ENCODE measurements around the gene YIPF1. TPM values are rescaled to one million over a fixed set of nuclear protein-coding genes. Genes with fewer than 3 reads are reported as not detected.
"Not testable (repeated sequence)": the region's sequence is repeated elsewhere in the genome, so short reads cannot be mapped to it uniquely, and the experiment has no call there.

The YIPF1 gene
- polyA plus RNA-seq, 4 donors = 19.0 to 26.2 (median 22.9) TPM

DNA sequence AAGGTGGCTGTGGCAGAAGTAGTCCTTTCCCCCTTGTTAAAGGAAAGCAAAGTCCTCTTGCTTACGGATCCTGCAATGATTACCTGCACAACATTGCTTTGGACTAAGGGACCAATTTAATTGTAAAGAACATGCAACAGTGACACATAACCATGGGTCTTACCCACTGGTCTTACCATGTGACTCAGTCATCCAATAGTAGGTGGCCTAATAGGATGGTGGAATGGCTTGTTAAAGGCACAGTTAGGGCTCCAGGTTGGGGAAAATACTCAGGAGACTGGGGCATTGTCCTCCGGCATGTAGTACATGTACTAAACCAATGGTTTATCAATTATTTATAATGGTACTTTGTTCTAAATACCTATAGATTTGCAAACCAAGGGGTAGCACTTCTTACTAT, 2.1 kb upstream of the YIPF1 start:
- Histone ChIP-seq H3K27ac (ENCODE audit: low read depth in 1 of 3, low read length in 2 of 3) (no peak overlapping the region), H3K4me3 (ENCODE audit: low read depth in 1 of 3, low read length in 3 of 3) (no peak overlapping the region), H3K36me3 (ENCODE audit: control insufficient read depth in 3 of 3, insufficient read depth in 2 of 3, low read depth in 1 of 3, low read length in 3 of 3) (peaks cover 0 to 3% (median 0%) of the 10 kb centered on the region in 3 donors), H3K9me3 (ENCODE audit: control insufficient read depth in 2 of 2, insufficient read depth in 1 of 2, low read depth in 1 of 2, low read length in 1 of 2) (no peaks in the 10 kb centered on the region), H3K4me1 (ENCODE audit: control insufficient read depth in 3 of 3, insufficient read depth in 2 of 3, low read depth in 1 of 3, low read length in 2 of 3) (peaks cover 0 to 7% (median 2%) of the 10 kb centered on the region in 3 donors), H3K27me3 (ENCODE audit: control insufficient read depth in 3 of 3, insufficient read depth in 3 of 3, low read length in 3 of 3) (no peaks in the 10 kb centered on the region)
- peak in 1 of 2 donors; percentile 28 for DNase-seq
- 70 to 96% (median 81%) methylated on average over 2 of the region's 2 CpGs for WGBS, 3 donors
- FAIRE-seq = no peak

DNA sequence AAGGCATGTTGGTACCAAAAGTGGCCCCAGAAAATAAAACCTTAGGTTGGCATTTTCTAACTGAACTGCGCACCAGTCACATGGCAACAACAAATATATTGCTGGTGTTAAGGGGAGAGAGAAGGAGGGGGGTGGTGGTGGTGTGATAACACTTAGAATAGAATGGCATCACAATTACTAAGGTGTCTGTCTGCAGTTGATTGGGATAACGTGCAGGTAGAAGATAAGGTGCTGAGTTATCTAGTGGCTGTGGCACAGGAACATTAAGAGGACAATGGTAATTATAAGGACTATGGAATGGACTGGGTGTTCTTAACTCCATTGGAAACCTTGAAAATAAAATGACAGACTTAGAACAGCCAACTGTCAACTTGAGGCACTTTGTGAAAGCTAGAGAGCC, 1.4 kb upstream of the YIPF1 start:
- DNase-seq = no peak
- Histone ChIP-seq H3K9me3 (ENCODE audit: control insufficient read depth in 2 of 2, insufficient read depth in 1 of 2, low read depth in 1 of 2, low read length in 1 of 2) (no peaks in the 10 kb centered on the region), H3K36me3 (ENCODE audit: control insufficient read depth in 3 of 3, insufficient read depth in 2 of 3, low read depth in 1 of 3, low read length in 3 of 3) (peaks cover 0 to 3% (median 0%) of the 10 kb centered on the region in 3 donors), H3K4me1 (ENCODE audit: control insufficient read depth in 3 of 3, insufficient read depth in 2 of 3, low read depth in 1 of 3, low read length in 2 of 3) (peaks cover 0 to 7% (median 2%) of the 10 kb centered on the region in 3 donors), H3K27me3 (ENCODE audit: control insufficient read depth in 3 of 3, insufficient read depth in 3 of 3, low read length in 3 of 3) (no peaks in the 10 kb centered on the region), H3K27ac (ENCODE audit: low read depth in 1 of 3, low read length in 2 of 3) (no peak overlapping the region), H3K4me3 (ENCODE audit: low read depth in 1 of 3, low read length in 3 of 3) (no peak overlapping the region)
- FAIRE-seq = no peak
- WGBS, 3 donors = 65 to 86% (median 68%) methylated on average over 2 of the region's 2 CpGs

DNA sequence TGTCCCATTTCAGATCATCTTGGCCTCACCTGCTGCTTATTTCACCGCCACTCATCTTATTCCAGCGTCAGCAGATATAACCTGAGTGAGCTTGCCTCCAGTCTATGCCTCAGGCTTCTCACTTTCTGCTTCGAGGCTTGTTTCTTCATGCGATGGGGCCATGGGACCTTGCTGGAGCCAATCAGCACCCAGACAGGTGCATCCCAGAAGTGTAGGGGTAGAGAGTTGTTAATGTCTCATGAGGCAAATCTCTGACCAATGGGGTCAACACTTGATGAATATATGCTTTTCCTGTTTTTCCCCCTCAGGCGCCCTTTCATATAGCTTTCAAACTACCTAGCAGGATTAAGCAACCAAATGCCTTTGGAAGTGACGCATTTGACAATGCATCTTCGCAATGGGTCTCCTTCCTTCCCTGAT, 935 bp upstream of the YIPF1 start:
- Histone ChIP-seq H3K27me3 (ENCODE audit: control insufficient read depth in 3 of 3, insufficient read depth in 3 of 3, low read length in 3 of 3) (no peaks in the 10 kb centered on the region), H3K4me1 (ENCODE audit: control insufficient read depth in 3 of 3, insufficient read depth in 2 of 3, low read depth in 1 of 3, low read length in 2 of 3) (peaks cover 0 to 7% (median 2%) of the 10 kb centered on the region in 3 donors), H3K4me3 (ENCODE audit: low read depth in 1 of 3, low read length in 3 of 3) (peak overlapping the region in 1 of 3 donors; percentile 99), H3K9me3 (ENCODE audit: control insufficient read depth in 2 of 2, insufficient read depth in 1 of 2, low read depth in 1 of 2, low read length in 1 of 2) (no peaks in the 10 kb centered on the region), H3K36me3 (ENCODE audit: control insufficient read depth in 3 of 3, insufficient read depth in 2 of 3, low read depth in 1 of 3, low read length in 3 of 3) (peaks cover 0 to 3% (median 0%) of the 10 kb centered on the region in 3 donors), H3K27ac (ENCODE audit: low read depth in 1 of 3, low read length in 2 of 3) (no peak overlapping the region)
- peak in 1 of 2 donors; percentile 18 for DNase-seq
- 43 to 71% (median 61%) methylated on average over 7 of the region's 7 CpGs for WGBS, 3 donors
- FAIRE-seq = no peak

DNA sequence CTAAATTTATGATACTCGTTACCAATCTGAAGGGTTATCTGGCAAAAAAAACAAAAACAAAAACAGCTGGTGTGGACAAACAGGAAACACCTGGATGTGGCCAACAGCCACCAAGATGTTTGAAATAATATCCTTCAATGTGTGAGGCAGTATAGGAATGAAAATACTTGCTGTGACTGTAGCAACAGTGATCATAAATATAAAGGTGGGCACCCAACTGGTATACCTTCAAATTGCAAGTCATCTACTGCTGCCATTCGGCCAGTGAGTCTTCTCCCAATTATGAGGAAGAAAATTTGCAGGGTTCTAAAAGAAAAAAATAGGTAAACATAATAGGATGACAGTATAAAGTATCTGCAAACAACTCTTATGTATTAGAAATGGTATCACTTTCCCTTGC, 916 bp downstream of the YIPF1 start:
- H3K36me3 ChIP-seq (ENCODE audit: control insufficient read depth in 3 of 3, insufficient read depth in 2 of 3, low read depth in 1 of 3, low read length in 3 of 3) = peaks cover 0 to 6% (median 0%) of the 10 kb centered on the region in 3 donors
- DNase-seq (no peak), FAIRE-seq (no peak)
- no peak overlapping the region for H3K27ac ChIP-seq (ENCODE audit: low read depth in 1 of 3, low read length in 2 of 3)
- no peaks in the 10 kb centered on the region for H3K9me3 ChIP-seq (ENCODE audit: control insufficient read depth in 2 of 2, insufficient read depth in 1 of 2, low read depth in 1 of 2, low read length in 1 of 2)
- H3K4me3 ChIP-seq (ENCODE audit: low read depth in 1 of 3, low read length in 3 of 3) = peak overlapping the region in 1 of 3 donors; percentile 99
- H3K4me1 ChIP-seq (ENCODE audit: control insufficient read depth in 3 of 3, insufficient read depth in 2 of 3, low read depth in 1 of 3, low read length in 2 of 3) = peaks cover 0 to 7% (median 2%) of the 10 kb centered on the region in 3 donors
- no peaks in the 10 kb centered on the region for H3K27me3 ChIP-seq (ENCODE audit: control insufficient read depth in 3 of 3, insufficient read depth in 3 of 3, low read length in 3 of 3)
- 49 to 59% (median 50%) methylated on average over 2 of the region's 2 CpGs for WGBS, 3 donors

DNA sequence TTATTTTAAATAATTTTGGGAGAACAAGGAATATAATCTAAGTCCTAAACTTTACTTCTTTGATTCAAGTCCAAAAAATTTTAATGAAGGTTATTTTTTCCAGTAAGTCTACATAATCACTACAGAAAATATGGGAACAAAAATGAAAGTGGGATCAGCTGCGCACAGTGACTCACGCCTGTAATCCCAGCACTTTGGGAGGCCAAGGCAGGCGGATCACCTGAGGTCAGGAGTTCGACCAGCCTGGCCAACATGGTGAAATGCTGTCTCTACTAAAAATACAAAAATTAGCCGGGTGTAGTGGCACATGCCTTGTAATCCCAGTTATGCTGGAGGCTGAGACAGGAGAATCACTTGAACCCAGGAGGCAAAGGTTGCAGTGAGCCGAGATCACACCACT, 6.0 kb downstream of the YIPF1 start:
- H3K36me3 ChIP-seq (ENCODE audit: control insufficient read depth in 3 of 3, insufficient read depth in 2 of 3, low read depth in 1 of 3, low read length in 3 of 3) = peaks cover 2 to 12% (median 3%) of the 10 kb centered on the region in 3 donors
- WGBS, 3 donors = 94 to 98% (median 94%) methylated on average over 6 of the region's 6 CpGs
- not testable (repeated sequence) for FAIRE-seq; H3K9me3 ChIP-seq (ENCODE audit: control insufficient read depth in 2 of 2, insufficient read depth in 1 of 2, low read depth in 1 of 2, low read length in 1 of 2); H3K4me3 ChIP-seq (ENCODE audit: low read depth in 1 of 3, low read length in 3 of 3); H3K27ac ChIP-seq (ENCODE audit: low read depth in 1 of 3, low read length in 2 of 3); H3K4me1 ChIP-seq (ENCODE audit: control insufficient read depth in 3 of 3, insufficient read depth in 2 of 3, low read depth in 1 of 3, low read length in 2 of 3); H3K27me3 ChIP-seq (ENCODE audit: control insufficient read depth in 3 of 3, insufficient read depth in 3 of 3, low read length in 3 of 3); DNase-seq

DNA sequence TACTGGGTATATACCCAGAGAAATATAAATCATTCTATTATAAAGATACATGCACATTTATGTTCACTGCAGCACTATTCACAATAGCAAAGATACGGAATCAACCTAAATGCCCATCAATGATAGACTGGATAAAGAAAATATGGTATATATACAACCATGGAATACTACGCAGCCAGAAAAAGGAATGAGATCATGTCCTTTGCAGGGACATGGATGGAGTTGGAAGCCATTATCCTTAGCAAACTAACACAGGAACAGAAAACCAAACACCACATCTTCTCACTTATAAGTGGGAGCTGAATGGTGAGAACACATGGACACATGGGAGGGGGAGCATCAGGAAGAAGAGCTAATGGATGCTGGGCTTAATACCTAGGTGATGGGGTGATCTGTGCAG, 7.7 kb downstream of the YIPF1 start:
- WGBS, 3 donors = 92 to 98% (median 97%) methylated on average over 2 of the region's 2 CpGs
- H3K4me3 ChIP-seq (ENCODE audit: low read depth in 1 of 3, low read length in 3 of 3); H3K27ac ChIP-seq (ENCODE audit: low read depth in 1 of 3, low read length in 2 of 3); H3K27me3 ChIP-seq (ENCODE audit: control insufficient read depth in 3 of 3, insufficient read depth in 3 of 3, low read length in 3 of 3); H3K4me1 ChIP-seq (ENCODE audit: control insufficient read depth in 3 of 3, insufficient read depth in 2 of 3, low read depth in 1 of 3, low read length in 2 of 3); FAIRE-seq; H3K9me3 ChIP-seq (ENCODE audit: control insufficient read depth in 2 of 2, insufficient read depth in 1 of 2, low read depth in 1 of 2, low read length in 1 of 2); DNase-seq: not testable (repeated sequence)
- peaks cover 2 to 21% (median 3%) of the 10 kb centered on the region in 3 donors for H3K36me3 ChIP-seq (ENCODE audit: control insufficient read depth in 3 of 3, insufficient read depth in 2 of 3, low read depth in 1 of 3, low read length in 3 of 3)

DNA sequence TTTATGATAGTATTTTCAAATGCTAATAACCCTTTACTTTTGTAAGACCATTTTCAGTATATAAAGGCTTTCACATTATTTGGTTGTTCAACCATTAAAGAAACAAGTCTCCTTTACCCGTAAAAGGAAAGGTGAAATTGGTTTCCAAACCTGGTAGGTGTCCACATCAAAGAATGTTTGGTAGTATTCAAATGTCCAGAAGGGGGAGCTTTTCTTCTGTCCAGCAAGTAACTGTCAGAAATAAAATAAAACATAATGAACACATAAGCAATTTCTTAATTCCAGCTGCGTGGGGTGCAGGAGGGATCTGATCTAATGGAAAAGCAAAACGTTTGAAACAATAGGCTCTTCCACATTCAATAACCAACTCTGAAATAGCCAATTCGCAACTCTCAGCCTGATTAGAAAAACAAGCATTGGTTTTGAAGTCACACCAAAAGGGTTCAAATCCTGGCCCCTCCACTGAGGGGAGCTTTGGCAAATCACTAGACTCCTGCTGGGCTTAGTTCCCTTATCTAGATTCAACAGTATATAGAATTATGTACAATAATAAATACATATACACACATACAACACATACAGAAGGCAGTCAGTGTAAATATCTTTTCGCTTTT, 11.0 kb downstream of the YIPF1 start:
- Histone ChIP-seq H3K27me3 (ENCODE audit: control insufficient read depth in 3 of 3, insufficient read depth in 3 of 3, low read length in 3 of 3) (no peaks in the 10 kb centered on the region), H3K27ac (ENCODE audit: low read depth in 1 of 3, low read length in 2 of 3) (no peak overlapping the region), H3K36me3 (ENCODE audit: control insufficient read depth in 3 of 3, insufficient read depth in 2 of 3, low read depth in 1 of 3, low read length in 3 of 3) (peaks cover 5 to 25% (median 5%) of the 10 kb centered on the region in 3 donors), H3K4me3 (ENCODE audit: low read depth in 1 of 3, low read length in 3 of 3) (no peak overlapping the region), H3K4me1 (ENCODE audit: control insufficient read depth in 3 of 3, insufficient read depth in 2 of 3, low read depth in 1 of 3, low read length in 2 of 3) (no peaks in the 10 kb centered on the region), H3K9me3 (ENCODE audit: control insufficient read depth in 2 of 2, insufficient read depth in 1 of 2, low read depth in 1 of 2, low read length in 1 of 2) (no peaks in the 10 kb centered on the region)
- no peak for FAIRE-seq
- DNase-seq = peak; percentile 46 to 53
- 48 to 53% (median 53%) methylated on average over 5 of the region's 5 CpGs for WGBS, 3 donors

DNA sequence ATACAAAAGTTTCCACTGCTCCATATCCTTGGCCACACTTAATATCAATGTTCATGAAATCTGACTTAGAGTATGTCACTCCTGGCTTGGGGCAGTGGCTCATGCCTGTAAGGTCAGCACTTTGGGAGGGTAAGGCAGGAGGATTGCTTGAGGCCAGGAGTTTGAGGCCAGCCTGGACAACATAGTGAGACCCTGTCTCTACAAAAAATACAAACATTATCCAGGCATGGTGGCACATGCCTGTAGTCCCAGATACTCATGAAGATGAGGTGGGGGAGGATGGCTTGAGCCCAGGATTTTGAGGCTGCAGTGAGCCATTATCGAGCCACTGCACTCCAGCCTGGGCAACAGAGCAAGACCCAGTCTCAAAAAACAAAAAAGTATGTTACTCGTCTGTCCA, 14.4 kb downstream of the YIPF1 start:
- not testable (repeated sequence) for H3K27me3 ChIP-seq (ENCODE audit: control insufficient read depth in 3 of 3, insufficient read depth in 3 of 3, low read length in 3 of 3); DNase-seq; H3K4me3 ChIP-seq (ENCODE audit: low read depth in 1 of 3, low read length in 3 of 3); H3K27ac ChIP-seq (ENCODE audit: low read depth in 1 of 3, low read length in 2 of 3); H3K9me3 ChIP-seq (ENCODE audit: control insufficient read depth in 2 of 2, insufficient read depth in 1 of 2, low read depth in 1 of 2, low read length in 1 of 2); FAIRE-seq; H3K4me1 ChIP-seq (ENCODE audit: control insufficient read depth in 3 of 3, insufficient read depth in 2 of 3, low read depth in 1 of 3, low read length in 2 of 3)
- WGBS, 3 donors = 96 to 100% (median 97%) methylated on average over 2 of the region's 2 CpGs
- peaks cover 7 to 34% (median 11%) of the 10 kb centered on the region in 3 donors for H3K36me3 ChIP-seq (ENCODE audit: control insufficient read depth in 3 of 3, insufficient read depth in 2 of 3, low read depth in 1 of 3, low read length in 3 of 3)
